HepG2 (cell line): ENCODE data around the gene CFAP99. TPM values are rescaled to one million over a fixed set of nuclear protein-coding genes. Genes with fewer than 3 reads are reported as not detected.

ENCODE experiments used
- DR1 ChIP-seq: sonication (generic); formaldehyde crosslinking; IDR thresholded peaks from 2 replicates; pipeline ENCODE4 v1.8.0; 2021; ENCODE audit warnings: mild to moderate bottlenecking, missing genetic modification reagents, inconsistent platforms
- PRPF4 ChIP-seq: fragments of 200-400 bp; formaldehyde crosslinking; IDR thresholded peaks from 2 replicates; pipeline ENCODE4 v1.6.1; 2016; ENCODE audit warnings: low read length, low read depth; ENCODE audit not compliant: poor library complexity, severe bottlenecking
- ZFP36 ChIP-seq: fragments of 150-350 bp; IDR thresholded peaks from 2 replicates; pipeline ENCODE4 v1.6.1; 2018; ENCODE audit warnings: borderline replicate concordance, low read length, low read depth; ENCODE audit not compliant: partially characterized antibody
- ZNF121 ChIP-seq: sonication (generic); formaldehyde crosslinking; IDR thresholded peaks from 2 replicates; pipeline ENCODE4 v1.5.0; 2020; ENCODE audit warnings: mild to moderate bottlenecking, missing genetic modification reagents
- ZNF136 ChIP-seq: sonication (generic); formaldehyde crosslinking; IDR thresholded peaks from 2 replicates; pipeline ENCODE4 v1.8.1; 2022; ENCODE audit warnings: low read depth, mild to moderate bottlenecking, moderate library complexity, missing genetic modification reagents
- polyA plus RNA-seq, 8 experiments: library from polyadenylated mRNA; depleted of rRNA in 3 of 8; stranded (reverse) in 7 of 8; unstranded in 1 of 8; fragments of >200 nt; fragmentation: Illumina TruSeq in 4 of 8; extraction: Trizol in 4 of 8; gene quantifications; 2 replicates each; pipeline versions ENCODE4 v1.2.1 to v1.2.3, GENCODE V29; 2011 to 2016; ENCODE audit warnings: low read depth in 4 of 8, missing spikeins in 1 of 8, mixed read lengths in 1 of 8; ENCODE audit not compliant: insufficient read depth in 1 of 8
- total RNA-seq, 5 experiments: library from RNA; depleted of rRNA; stranded (reverse); fragments of >200 nt; fragmentation: Illumina TruSeq; extraction: Trizol; gene quantifications; 2 replicates each; pipeline ENCODE4 v1.2.3, GENCODE V29; 2016; ENCODE audit warnings: low read depth in 1 of 5
- TF ChIP-seq, protein P1 (sequence below): sonication (generic); formaldehyde crosslinking; IDR thresholded peaks from 2 replicates; pipeline ENCODE4 v1.4.0; 2020; ENCODE audit warnings: missing genetic modification reagents, low read depth, mild to moderate bottlenecking, borderline replicate concordance
- TF ChIP-seq, protein P2 (sequence below): sonication (generic); formaldehyde crosslinking; IDR thresholded peaks from 2 replicates; pipeline ENCODE4 v1.9.0; 2021; ENCODE audit warnings: mild to moderate bottlenecking, missing genetic modification reagents

The CFAP99 gene
- total and polyA plus RNA-seq, 2 of the 13 experiments (the other 11 are each of a cell fraction or from before 2014, with no cell fraction given) = not detected

DNA sequence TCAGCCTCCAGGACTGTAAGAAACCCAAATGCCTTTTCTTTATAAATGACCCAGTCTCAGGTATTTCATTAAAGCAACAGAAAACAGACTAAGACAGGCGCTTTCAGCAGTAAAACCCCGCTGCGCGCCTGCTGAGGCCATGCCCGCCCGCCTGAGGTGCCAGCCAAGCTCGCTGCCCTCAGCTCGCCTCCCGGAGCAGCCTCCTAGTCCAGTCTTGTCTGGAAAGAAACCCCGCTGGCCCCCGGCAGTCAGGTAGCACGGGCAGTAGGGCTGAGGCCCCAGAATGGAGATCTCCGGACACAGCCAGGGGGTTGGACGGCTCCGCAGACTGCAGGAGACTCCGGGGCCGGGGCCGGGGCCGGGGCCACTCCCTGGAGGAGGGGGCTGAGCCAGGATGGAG, 32.0 kb upstream of the CFAP99 start (continued):
- TF ChIP-seq, protein P1, sequence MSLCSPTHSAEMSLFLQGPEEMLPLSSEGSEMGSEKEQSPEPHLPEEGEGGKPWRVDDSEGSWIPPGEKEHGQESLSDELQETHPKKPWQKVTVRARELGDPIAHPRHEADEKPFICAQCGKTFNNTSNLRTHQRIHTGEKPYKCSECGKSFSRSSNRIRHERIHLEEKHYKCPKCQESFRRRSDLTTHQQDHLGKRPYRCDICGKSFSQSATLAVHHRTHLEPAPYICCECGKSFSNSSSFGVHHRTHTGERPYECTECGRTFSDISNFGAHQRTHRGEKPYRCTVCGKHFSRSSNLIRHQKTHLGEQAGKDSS (CRISPR knock-in tag) = no peak
- TF ChIP-seq ZNF136 (no peak), PRPF4 (no peak), ZFP36 (no peak), DR1 (CRISPR knock-in tag) (no peak), ZNF121 (CRISPR knock-in tag) (no peak)
- TF ChIP-seq, protein P2, sequence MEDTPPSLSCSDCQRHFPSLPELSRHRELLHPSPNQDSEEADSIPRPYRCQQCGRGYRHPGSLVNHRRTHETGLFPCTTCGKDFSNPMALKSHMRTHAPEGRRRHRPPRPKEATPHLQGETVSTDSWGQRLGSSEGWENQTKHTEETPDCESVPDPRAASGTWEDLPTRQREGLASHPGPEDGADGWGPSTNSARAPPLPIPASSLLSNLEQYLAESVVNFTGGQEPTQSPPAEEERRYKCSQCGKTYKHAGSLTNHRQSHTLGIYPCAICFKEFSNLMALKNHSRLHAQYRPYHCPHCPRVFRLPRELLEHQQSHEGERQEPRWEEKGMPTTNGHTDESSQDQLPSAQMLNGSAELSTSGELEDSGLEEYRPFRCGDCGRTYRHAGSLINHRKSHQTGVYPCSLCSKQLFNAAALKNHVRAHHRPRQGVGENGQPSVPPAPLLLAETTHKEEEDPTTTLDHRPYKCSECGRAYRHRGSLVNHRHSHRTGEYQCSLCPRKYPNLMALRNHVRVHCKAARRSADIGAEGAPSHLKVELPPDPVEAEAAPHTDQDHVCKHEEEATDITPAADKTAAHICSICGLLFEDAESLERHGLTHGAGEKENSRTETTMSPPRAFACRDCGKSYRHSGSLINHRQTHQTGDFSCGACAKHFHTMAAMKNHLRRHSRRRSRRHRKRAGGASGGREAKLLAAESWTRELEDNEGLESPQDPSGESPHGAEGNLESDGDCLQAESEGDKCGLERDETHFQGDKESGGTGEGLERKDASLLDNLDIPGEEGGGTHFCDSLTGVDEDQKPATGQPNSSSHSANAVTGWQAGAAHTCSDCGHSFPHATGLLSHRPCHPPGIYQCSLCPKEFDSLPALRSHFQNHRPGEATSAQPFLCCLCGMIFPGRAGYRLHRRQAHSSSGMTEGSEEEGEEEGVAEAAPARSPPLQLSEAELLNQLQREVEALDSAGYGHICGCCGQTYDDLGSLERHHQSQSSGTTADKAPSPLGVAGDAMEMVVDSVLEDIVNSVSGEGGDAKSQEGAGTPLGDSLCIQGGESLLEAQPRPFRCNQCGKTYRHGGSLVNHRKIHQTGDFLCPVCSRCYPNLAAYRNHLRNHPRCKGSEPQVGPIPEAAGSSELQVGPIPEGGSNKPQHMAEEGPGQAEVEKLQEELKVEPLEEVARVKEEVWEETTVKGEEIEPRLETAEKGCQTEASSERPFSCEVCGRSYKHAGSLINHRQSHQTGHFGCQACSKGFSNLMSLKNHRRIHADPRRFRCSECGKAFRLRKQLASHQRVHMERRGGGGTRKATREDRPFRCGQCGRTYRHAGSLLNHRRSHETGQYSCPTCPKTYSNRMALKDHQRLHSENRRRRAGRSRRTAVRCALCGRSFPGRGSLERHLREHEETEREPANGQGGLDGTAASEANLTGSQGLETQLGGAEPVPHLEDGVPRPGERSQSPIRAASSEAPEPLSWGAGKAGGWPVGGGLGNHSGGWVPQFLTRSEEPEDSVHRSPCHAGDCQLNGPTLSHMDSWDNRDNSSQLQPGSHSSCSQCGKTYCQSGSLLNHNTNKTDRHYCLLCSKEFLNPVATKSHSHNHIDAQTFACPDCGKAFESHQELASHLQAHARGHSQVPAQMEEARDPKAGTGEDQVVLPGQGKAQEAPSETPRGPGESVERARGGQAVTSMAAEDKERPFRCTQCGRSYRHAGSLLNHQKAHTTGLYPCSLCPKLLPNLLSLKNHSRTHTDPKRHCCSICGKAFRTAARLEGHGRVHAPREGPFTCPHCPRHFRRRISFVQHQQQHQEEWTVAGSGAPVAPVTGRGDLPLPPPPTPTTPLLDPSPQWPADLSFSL = no peak
